ENCODE measurements around the gene SCYGR4. TPM values are rescaled to one million over a fixed set of nuclear protein-coding genes. Genes with fewer than 3 reads are reported as not detected.
"Not testable (repeated sequence)": the region's sequence is repeated elsewhere in the genome, so short reads cannot be mapped to it uniquely, and the experiment has no call there.

SCYGR4 gene
- total and polyA plus RNA-seq, 4 donors, result 0.51 to 0.57 TPM; not detected in 2

- DNase-seq (ENCODE audit: low read depth in 4 of 6, low spot score in 6 of 6), result no peak
- Histone ChIP-seq H3K36me3 (ENCODE audit: control insufficient read depth, insufficient read depth, low read length) (no peaks in the 10 kb centered on the region), H3K27me3 (ENCODE audit: control insufficient read depth, insufficient read depth, low read length) (no peaks in the 10 kb centered on the region), H3K4me1 (ENCODE audit: control insufficient read depth, insufficient read depth, low read length) (no peaks in the 10 kb centered on the region), H3K27ac (ENCODE audit: low read depth, low read length) (no peak overlapping the region), H3K9me3 (ENCODE audit: control insufficient read depth, insufficient read depth, low read length) (no peaks in the 10 kb centered on the region), H3K4me3 (ENCODE audit: low read depth, low read length) (no peak overlapping the region)
- 100% methylated on average over 1 of the region's 1 CpG for WGBS (ENCODE audit: insufficient coverage)
Observed at GRCh38 chr2:227655454-227655853, 38.2 kb downstream of the SCYGR4 start.

- no peaks in the 10 kb centered on the region for H3K4me1 ChIP-seq (ENCODE audit: control insufficient read depth, insufficient read depth, low read length)
- H3K36me3 ChIP-seq (ENCODE audit: control insufficient read depth, insufficient read depth, low read length), result no peaks in the 10 kb centered on the region
- H3K9me3 ChIP-seq (ENCODE audit: control insufficient read depth, insufficient read depth, low read length), result no peaks in the 10 kb centered on the region
- no peak overlapping the region for H3K4me3 ChIP-seq (ENCODE audit: low read depth, low read length)
- WGBS (ENCODE audit: insufficient coverage), result no CpG with 5 or more reads among the region's 8 CpGs
- H3K27ac ChIP-seq (ENCODE audit: low read depth, low read length), result no peak overlapping the region
- H3K27me3 ChIP-seq (ENCODE audit: control insufficient read depth, insufficient read depth, low read length), result no peaks in the 10 kb centered on the region
- no peak for DNase-seq (ENCODE audit: low read depth in 4 of 6, low spot score in 6 of 6)
Observed at GRCh38 chr2:227657199-227657845, 40.0 kb downstream of the SCYGR4 start.

DNA sequence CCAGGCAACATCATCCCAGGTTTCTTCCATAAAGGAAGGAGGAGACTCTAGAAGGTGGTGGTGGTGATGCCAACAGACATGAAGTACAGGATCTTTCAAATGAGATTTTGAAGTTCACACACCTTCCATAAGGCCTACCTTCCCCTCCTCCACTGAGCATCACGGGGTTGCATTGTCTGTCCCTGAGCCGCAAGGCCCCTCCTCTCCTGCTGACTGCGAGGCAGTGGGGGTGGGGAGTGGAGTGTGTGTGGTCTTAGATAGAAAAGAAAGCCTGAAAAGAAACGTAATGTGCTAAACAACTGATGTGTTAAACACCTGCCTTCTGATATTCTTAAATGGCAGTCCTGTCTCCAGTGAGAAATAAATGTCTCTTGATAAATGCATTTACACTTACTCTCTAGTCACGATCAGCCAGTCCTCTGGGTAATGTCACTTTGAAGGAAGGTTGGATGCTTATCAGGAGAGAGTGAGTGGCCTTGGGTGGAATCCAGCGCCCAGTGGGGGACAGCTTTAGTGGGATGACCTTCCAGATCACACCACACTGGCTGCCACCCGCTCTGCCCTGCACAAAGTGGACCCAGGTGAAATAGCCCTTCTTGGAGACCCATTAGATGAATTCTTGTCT lies 43.8 kb downstream of the SCYGR4 start:
- WGBS (ENCODE audit: insufficient coverage), result no CpG with 5 or more reads among the region's 7 CpGs
- no peak for DNase-seq (ENCODE audit: low read depth in 4 of 6, low spot score in 6 of 6)
- no peak overlapping the region for H3K4me3 ChIP-seq (ENCODE audit: low read depth, low read length)
- no peaks in the 10 kb centered on the region for H3K36me3 ChIP-seq (ENCODE audit: control insufficient read depth, insufficient read depth, low read length)
- no peak overlapping the region for H3K27ac ChIP-seq (ENCODE audit: low read depth, low read length)
- H3K9me3 ChIP-seq (ENCODE audit: control insufficient read depth, insufficient read depth, low read length), result no peaks in the 10 kb centered on the region
- H3K27me3 ChIP-seq (ENCODE audit: control insufficient read depth, insufficient read depth, low read length), result no peaks in the 10 kb centered on the region
- H3K4me1 ChIP-seq (ENCODE audit: control insufficient read depth, insufficient read depth, low read length), result no peaks in the 10 kb centered on the region

GRCh38 chr2:227661827-227662226 lies 44.5 kb downstream of the SCYGR4 start:
- 70% methylated on average over 3 of the region's 3 CpGs for WGBS (ENCODE audit: insufficient coverage)
- Histone ChIP-seq H3K27me3 (ENCODE audit: control insufficient read depth, insufficient read depth, low read length) (no peaks in the 10 kb centered on the region), H3K9me3 (ENCODE audit: control insufficient read depth, insufficient read depth, low read length) (no peaks in the 10 kb centered on the region), H3K4me1 (ENCODE audit: control insufficient read depth, insufficient read depth, low read length) (no peaks in the 10 kb centered on the region), H3K27ac (ENCODE audit: low read depth, low read length) (no peak overlapping the region), H3K36me3 (ENCODE audit: control insufficient read depth, insufficient read depth, low read length) (no peaks in the 10 kb centered on the region), H3K4me3 (ENCODE audit: low read depth, low read length) (no peak overlapping the region)
- no peak for DNase-seq (ENCODE audit: low read depth in 4 of 6, low spot score in 6 of 6)

DNA sequence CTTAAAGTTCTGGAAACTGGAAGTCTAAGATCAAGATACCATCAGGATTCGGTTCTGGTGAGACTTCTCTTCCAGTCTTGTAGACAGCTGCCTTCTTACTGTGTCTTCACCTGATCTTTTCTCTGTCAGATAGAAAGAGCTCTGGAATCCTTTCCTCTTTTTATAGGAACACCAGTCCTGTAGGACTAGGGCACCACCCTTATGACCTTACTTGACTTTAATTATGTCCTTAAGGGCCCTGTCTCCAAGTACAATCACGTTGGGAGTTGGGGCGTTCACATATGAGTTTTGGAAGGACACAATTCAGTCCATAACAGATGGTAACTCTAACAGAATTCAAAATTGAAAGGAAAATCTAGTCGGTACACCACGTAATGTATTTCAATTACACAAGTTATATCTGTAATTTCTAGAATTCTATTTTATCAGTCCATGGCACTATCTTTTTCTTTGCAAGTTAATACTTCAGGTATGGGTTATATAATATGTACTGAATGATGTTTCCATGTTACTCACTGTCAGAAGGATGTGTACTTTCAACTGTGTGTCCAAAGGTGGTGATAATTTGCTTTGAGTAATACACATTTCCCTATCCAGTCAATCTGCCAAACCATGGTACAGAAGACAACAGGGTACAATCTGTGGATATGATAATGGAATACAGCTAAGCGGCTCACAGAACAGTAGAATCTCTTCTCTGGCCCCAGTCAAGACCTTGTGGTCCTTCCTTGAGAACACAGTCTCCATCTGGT lies 48.1 kb downstream of the SCYGR4 start:
- no peak overlapping the region for H3K4me3 ChIP-seq (ENCODE audit: low read depth, low read length)
- H3K4me1 ChIP-seq (ENCODE audit: control insufficient read depth, insufficient read depth, low read length), result no peaks in the 10 kb centered on the region
- DNase-seq (ENCODE audit: low read depth in 4 of 6, low spot score in 6 of 6), result no peak
- H3K27ac ChIP-seq (ENCODE audit: low read depth, low read length), result no peak overlapping the region
- WGBS (ENCODE audit: insufficient coverage), result 100% methylated on average over 3 of the region's 6 CpGs
- no peaks in the 10 kb centered on the region for H3K9me3 ChIP-seq (ENCODE audit: control insufficient read depth, insufficient read depth, low read length)
- H3K36me3 ChIP-seq (ENCODE audit: control insufficient read depth, insufficient read depth, low read length), result no peaks in the 10 kb centered on the region
- no peaks in the 10 kb centered on the region for H3K27me3 ChIP-seq (ENCODE audit: control insufficient read depth, insufficient read depth, low read length)

DNA sequence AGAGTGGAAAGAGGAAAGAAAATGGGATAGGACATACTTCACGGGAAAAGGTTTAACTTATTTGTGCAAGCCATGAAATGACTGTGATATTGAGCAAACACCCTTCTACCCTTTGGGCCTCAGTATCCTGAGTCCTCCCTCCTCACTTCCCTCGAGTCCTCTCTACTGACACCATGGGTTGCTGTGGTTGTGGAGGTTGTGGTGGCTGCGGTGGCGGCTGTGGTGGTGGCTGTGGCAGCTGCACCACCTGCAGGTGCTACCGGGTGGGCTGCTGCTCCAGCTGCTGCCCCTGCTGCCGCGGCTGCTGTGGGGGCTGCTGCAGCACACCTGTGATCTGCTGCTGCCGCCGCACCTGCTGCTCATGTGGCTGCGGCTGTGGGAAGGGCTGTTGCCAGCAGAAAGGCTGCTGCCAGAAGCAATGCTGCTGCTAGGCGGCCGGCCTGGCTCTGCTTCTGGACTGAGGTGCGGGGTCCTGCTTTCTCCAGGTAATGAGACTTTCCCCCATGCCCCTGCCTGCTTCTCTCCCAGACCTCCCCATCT lies 49.4 kb downstream of the SCYGR4 start, which contains the start of gene SCYGR5:
TSS of gene SCYGR5 (plus strand) at position 174 of the 540 bp plus-strand sequence. CDS start at position 174, 0 bp downstream.
- H3K4me1 ChIP-seq (ENCODE audit: control insufficient read depth, insufficient read depth, low read length); H3K27me3 ChIP-seq (ENCODE audit: control insufficient read depth, insufficient read depth, low read length); H3K27ac ChIP-seq (ENCODE audit: low read depth, low read length); H3K36me3 ChIP-seq (ENCODE audit: control insufficient read depth, insufficient read depth, low read length); DNase-seq (ENCODE audit: low read depth in 4 of 6, low spot score in 6 of 6); H3K9me3 ChIP-seq (ENCODE audit: control insufficient read depth, insufficient read depth, low read length); H3K4me3 ChIP-seq (ENCODE audit: low read depth, low read length): not testable (repeated sequence)
- whole genome bisulfite sequencing (ENCODE audit: insufficient coverage), result 82% methylated on average over 9 of the region's 13 CpGs

Other genes with a start within 250 kb of the SCYGR4 start
- gene TM4SF20, start 238.2 kb upstream of the SCYGR4 start, total RNA-seq, result under 1 TPM in 1 of 2 donors, not detected in 1; 0.10 TPM
- gene TM4SF20, start 238.2 kb upstream of the SCYGR4 start, polyA plus RNA-seq (ENCODE audit: insufficient read length in 2 of 2), result under 1 TPM; 0.25 to 0.35 TPM
- not detected for gene SCYGR1, start 229.5 kb upstream of the SCYGR4 start, total RNA-seq
- gene SCYGR1, start 229.5 kb upstream of the SCYGR4 start, polyA plus RNA-seq (ENCODE audit: insufficient read length in 2 of 2), result not detected
- gene AGFG1, start 145.3 kb upstream of the SCYGR4 start, total RNA-seq, result 100 to 1,000 TPM in 1 of 2 donors, 10 to 100 TPM in 1; 72.4 to 113 TPM
- gene AGFG1, start 145.3 kb upstream of the SCYGR4 start, polyA plus RNA-seq (ENCODE audit: insufficient read length in 2 of 2), result 10 to 100 TPM; 76.6 to 88.0 TPM
- gene SCYGR2, start 18.6 kb upstream of the SCYGR4 start, total RNA-seq, result not detected
- not detected for gene SCYGR2, start 18.6 kb upstream of the SCYGR4 start, polyA plus RNA-seq (ENCODE audit: insufficient read length in 2 of 2)
- not detected for gene SCYGR3, start 2.7 kb upstream of the SCYGR4 start, total RNA-seq
- not detected for gene SCYGR3, start 2.7 kb upstream of the SCYGR4 start, polyA plus RNA-seq (ENCODE audit: insufficient read length in 2 of 2)
- not detected for gene SCYGR5, start 49.3 kb downstream of the SCYGR4 start, total RNA-seq
- not detected for gene SCYGR5, start 49.3 kb downstream of the SCYGR4 start, polyA plus RNA-seq (ENCODE audit: insufficient read length in 2 of 2)
- gene SLC19A3, start 100.5 kb downstream of the SCYGR4 start, total RNA-seq, result 1 to 10 TPM; 2.8 to 5.3 TPM
- 1 to 10 TPM; 4.2 to 6.1 TPM for gene SLC19A3, start 100.5 kb downstream of the SCYGR4 start, polyA plus RNA-seq (ENCODE audit: insufficient read length in 2 of 2)
- gene SCYGR6, start 107.3 kb downstream of the SCYGR4 start, total RNA-seq, result not detected
- gene SCYGR6, start 107.3 kb downstream of the SCYGR4 start, polyA plus RNA-seq (ENCODE audit: insufficient read length in 2 of 2), result not detected
- gene SCYGR7, start 110.8 kb downstream of the SCYGR4 start, total RNA-seq, result not detected
- gene SCYGR7, start 110.8 kb downstream of the SCYGR4 start, polyA plus RNA-seq (ENCODE audit: insufficient read length in 2 of 2), result not detected
- not detected for gene SCYGR8, start 128.4 kb downstream of the SCYGR4 start, total RNA-seq
- not detected for gene SCYGR8, start 128.4 kb downstream of the SCYGR4 start, polyA plus RNA-seq (ENCODE audit: insufficient read length in 2 of 2)
- not detected for gene CCL20, start 196.3 kb downstream of the SCYGR4 start, total RNA-seq
- gene CCL20, start 196.3 kb downstream of the SCYGR4 start, polyA plus RNA-seq (ENCODE audit: insufficient read length in 2 of 2), result under 1 TPM; 0.49 to 0.50 TPM